Endodermal cell (in vitro differentiated cells): ENCODE data around the gene SERTAD1. TPM values are rescaled to one million over a fixed set of nuclear protein-coding genes. Genes with fewer than 3 reads are reported as not detected.

Source experiments
- DNase-seq: peaks from one replicate; pipeline ENCODE4 v3.0.0-alpha.2; 2017
- H3K27ac ChIP-seq: 2 replicates; pipeline ENCODE4 v1.5.1; 2013; ENCODE audit warnings: mild to moderate bottlenecking, low read depth, low read length, moderate library complexity
- H3K27me3 ChIP-seq: 2 replicates; pipeline ENCODE4 v1.6.1; 2013; ENCODE audit warnings: mild to moderate bottlenecking, low read length, moderate library complexity; ENCODE audit not compliant: insufficient read depth, control insufficient read depth, poor library complexity, severe bottlenecking
- H3K36me3 ChIP-seq: 2 replicates; pipeline ENCODE4 v1.7.0; 2013; ENCODE audit warnings: mild to moderate bottlenecking, low read length, moderate library complexity; ENCODE audit not compliant: control insufficient read depth, insufficient read depth
- H3K4me1 ChIP-seq: one replicate; pipeline ENCODE4 v1.7.0; 2013; ENCODE audit warnings: low read length; ENCODE audit not compliant: control insufficient read depth, insufficient read depth
- H3K4me3 ChIP-seq: 2 replicates; pipeline ENCODE4 v1.5.1; 2013; ENCODE audit warnings: mild to moderate bottlenecking, low read length, moderate library complexity
- H3K9ac ChIP-seq: 2 replicates; pipeline ENCODE4 v1.6.1; 2013; ENCODE audit warnings: mild to moderate bottlenecking, low read length, moderate library complexity; ENCODE audit not compliant: poor library complexity, severe bottlenecking; ENCODE audit errors: extremely low read depth
- H3K9me3 ChIP-seq: 2 replicates; pipeline ENCODE4 v1.6.1; 2013; ENCODE audit warnings: mild to moderate bottlenecking, low read length, moderate library complexity; ENCODE audit not compliant: control insufficient read depth
- H3K27ac Mint-ChIP-seq: 2 replicates; pipeline ENCODE4 v1.8.0; 2020; ENCODE audit warnings: mixed read lengths
- H3K27me3 Mint-ChIP-seq: 2 replicates; pipeline ENCODE4 v1.8.0; 2021; ENCODE audit warnings: mild to moderate bottlenecking, mixed read lengths; ENCODE audit not compliant: insufficient read depth
- H3K36me3 Mint-ChIP-seq: 2 replicates; pipeline ENCODE4 v1.8.0; 2020; ENCODE audit warnings: low read depth, mixed read lengths
- H3K4me1 Mint-ChIP-seq: 2 replicates; pipeline ENCODE4 v1.8.0; 2020; ENCODE audit warnings: mixed read lengths
- H3K4me3 Mint-ChIP-seq: 2 replicates; pipeline ENCODE4 v1.8.0; 2020; ENCODE audit warnings: mild to moderate bottlenecking, moderate library complexity, mixed read lengths
- H3K9me3 Mint-ChIP-seq: 2 replicates; pipeline ENCODE4 v1.8.0; 2020; ENCODE audit warnings: mild to moderate bottlenecking, mixed read lengths
- WGBS, 2 experiments: methylation state at CpG; one replicate each; pipeline versions ENCODE4 v1.1.5 to v1.1.7; 2013; ENCODE audit warnings: missing lambda C conversion rate in 2 of 2, mixed read lengths in 1 of 2; ENCODE audit not compliant: insufficient coverage in 1 of 2, insufficient read length in 1 of 2; 5-methylcytosine and 5-hydroxymethylcytosine counted together
- total RNA-seq, 2 donors: library from RNA; stranded (reverse); fragmentation: NEBNext Ultra II Directional in 1 of 2; extraction: Animal tissue kit (Norgen Biotek cat#: 25700) in 1 of 2; gene quantifications; 2 replicates in 1 of 2; 3 replicates in 1 of 2; pipeline ENCODE4 v1.2.1, GENCODE V29; 2021
- TF ChIP-seq, protein P1 (sequence below): fragments of 200-600 bp; sonication (generic); conservative IDR thresholded peaks from 2 replicates; pipeline ENCODE4 v1.5.0; 2021; ENCODE audit warnings: antibody characterized with exemption, mild to moderate bottlenecking

The SERTAD1 gene
- total RNA-seq, 2 donors from 2014 or later: 4.0 to 4.5 TPM

DNA sequence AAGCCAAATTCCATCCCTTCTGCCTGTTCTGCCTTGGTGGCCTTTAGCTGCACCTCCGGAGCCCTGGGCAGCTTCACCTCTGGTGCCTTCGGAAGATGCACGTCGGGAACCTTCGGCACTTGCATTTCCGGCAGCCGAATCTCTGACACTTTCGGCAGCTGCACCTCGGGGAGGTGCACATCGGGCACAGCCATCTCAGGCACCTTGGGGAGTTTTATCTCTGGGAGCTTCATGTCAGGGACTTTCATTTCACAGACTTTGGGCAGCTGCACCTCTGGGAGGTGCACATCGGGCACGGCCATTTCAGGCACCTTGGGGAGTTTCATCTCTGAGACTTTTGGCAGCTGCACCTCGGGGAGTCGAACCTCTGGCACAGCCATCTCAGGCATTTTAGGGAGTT, 29.8 kb downstream of the SERTAD1 start:
- no peaks in the 10 kb centered on the region for H3K9me3 ChIP-seq
- Mint-ChIP-seq H3K4me3 (no peak overlapping the region), H3K4me1 (no peaks in the 10 kb centered on the region), H3K27ac (no peak overlapping the region), H3K36me3 (no peaks in the 10 kb centered on the region), H3K27me3 (peaks cover 43% of the 10 kb centered on the region), H3K9me3 (no peaks in the 10 kb centered on the region)
- no peak for DNase-seq
- no peak overlapping the region for H3K27ac ChIP-seq
- no peak overlapping the region for H3K9ac ChIP-seq
- TF ChIP-seq, protein P1, sequence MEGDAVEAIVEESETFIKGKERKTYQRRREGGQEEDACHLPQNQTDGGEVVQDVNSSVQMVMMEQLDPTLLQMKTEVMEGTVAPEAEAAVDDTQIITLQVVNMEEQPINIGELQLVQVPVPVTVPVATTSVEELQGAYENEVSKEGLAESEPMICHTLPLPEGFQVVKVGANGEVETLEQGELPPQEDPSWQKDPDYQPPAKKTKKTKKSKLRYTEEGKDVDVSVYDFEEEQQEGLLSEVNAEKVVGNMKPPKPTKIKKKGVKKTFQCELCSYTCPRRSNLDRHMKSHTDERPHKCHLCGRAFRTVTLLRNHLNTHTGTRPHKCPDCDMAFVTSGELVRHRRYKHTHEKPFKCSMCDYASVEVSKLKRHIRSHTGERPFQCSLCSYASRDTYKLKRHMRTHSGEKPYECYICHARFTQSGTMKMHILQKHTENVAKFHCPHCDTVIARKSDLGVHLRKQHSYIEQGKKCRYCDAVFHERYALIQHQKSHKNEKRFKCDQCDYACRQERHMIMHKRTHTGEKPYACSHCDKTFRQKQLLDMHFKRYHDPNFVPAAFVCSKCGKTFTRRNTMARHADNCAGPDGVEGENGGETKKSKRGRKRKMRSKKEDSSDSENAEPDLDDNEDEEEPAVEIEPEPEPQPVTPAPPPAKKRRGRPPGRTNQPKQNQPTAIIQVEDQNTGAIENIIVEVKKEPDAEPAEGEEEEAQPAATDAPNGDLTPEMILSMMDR: no peak
- no peaks in the 10 kb centered on the region for H3K27me3 ChIP-seq
- no peak overlapping the region for H3K4me3 ChIP-seq
- WGBS, 2 experiments: 93 to 94% methylated on average over 11 to 14 of the region's 14 CpGs
- H3K36me3 ChIP-seq: no peaks in the 10 kb centered on the region
- no peaks in the 10 kb centered on the region for H3K4me1 ChIP-seq

DNA sequence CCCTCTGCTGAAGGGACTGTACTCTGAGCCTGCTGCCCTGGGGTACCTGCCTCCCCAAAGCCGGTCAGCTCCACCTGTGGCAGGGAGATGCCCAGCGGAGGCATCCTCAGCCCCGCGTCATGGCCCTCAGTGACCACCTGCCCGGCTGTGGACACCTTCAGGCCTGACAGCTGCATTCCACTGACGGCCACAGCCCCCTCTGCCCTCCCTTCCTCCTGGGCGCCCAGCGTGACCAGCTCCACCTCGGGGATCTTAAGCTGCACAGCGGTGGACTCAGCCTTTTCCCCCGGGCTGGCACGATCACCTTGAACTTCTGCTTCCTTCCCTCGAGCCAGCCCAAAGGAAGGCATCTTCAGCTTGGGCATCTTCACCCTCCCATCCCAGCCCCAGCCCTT, 31.0 kb downstream of the SERTAD1 start:
- H3K27me3 ChIP-seq: no peaks in the 10 kb centered on the region
- no peak for DNase-seq
- Mint-ChIP-seq H3K27ac (no peak overlapping the region), H3K36me3 (no peaks in the 10 kb centered on the region), H3K9me3 (no peaks in the 10 kb centered on the region), H3K4me3 (no peak overlapping the region), H3K27me3 (peaks cover 36% of the 10 kb centered on the region), H3K4me1 (peaks cover 4% of the 10 kb centered on the region)
- TF ChIP-seq, protein P1: no peak
- H3K36me3 ChIP-seq: no peaks in the 10 kb centered on the region
- 81 to 85% methylated on average over 13 of the region's 13 CpGs for WGBS, 2 experiments
- H3K9me3 ChIP-seq: no peaks in the 10 kb centered on the region
- H3K4me3 ChIP-seq: no peak overlapping the region
- no peak overlapping the region for H3K9ac ChIP-seq
- H3K4me1 ChIP-seq: no peaks in the 10 kb centered on the region
- no peak overlapping the region for H3K27ac ChIP-seq

DNA sequence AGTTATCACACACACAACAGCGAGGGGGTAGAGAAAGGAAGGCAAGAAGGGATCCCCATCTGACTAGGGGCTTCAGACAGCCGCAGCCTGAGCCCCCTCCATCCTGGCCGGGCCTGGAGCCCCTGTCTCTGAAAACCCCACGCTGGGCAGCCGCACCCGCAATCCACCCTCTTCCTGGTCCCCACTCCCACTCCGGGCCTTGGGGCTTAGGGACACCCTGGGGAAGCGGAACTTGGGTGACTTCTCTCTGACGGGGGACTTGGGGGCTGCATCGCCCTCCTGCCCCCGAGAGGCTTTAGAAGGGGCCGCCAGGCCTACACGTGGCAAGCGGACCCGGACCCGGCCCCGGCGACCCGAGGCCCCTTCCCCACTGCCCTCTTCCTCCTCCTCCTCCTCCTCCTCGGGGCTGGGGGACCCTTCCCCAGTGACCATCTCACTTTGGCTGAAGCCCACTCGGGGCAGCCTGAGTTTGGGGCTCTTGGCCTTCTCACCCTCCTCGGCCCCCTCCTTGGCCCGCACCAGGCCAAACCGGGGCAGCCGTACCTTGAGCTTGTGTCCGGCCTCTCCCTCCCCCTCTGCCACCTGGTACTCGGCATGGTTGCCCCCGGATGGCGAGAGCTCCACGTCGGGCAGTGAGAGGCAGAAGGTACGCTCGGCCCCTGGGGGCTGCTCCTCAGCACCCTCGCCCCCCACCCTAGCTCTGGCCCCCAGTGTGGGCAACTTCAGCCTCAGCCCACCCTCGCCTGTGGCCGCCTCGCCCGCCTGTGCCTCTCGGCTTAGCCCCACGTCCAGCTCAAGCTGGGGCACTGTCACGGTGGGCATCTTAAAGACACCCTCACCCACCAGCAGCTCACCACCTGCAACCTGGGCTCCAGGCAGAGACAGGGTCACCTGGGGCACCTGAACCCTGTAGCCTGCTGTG, 31.6 kb downstream of the SERTAD1 start:
- Histone ChIP-seq H3K9me3 (no peaks in the 10 kb centered on the region), H3K9ac (no peak overlapping the region), H3K36me3 (no peaks in the 10 kb centered on the region), H3K27ac (no peak overlapping the region), H3K4me1 (no peaks in the 10 kb centered on the region), H3K27me3 (no peaks in the 10 kb centered on the region), H3K4me3 (no peak overlapping the region)
- TF ChIP-seq, protein P1: no peak
- Mint-ChIP-seq H3K27me3 (peaks cover 30% of the 10 kb centered on the region), H3K4me1 (peaks cover 4% of the 10 kb centered on the region), H3K4me3 (no peak overlapping the region), H3K27ac (no peak overlapping the region), H3K9me3 (no peaks in the 10 kb centered on the region), H3K36me3 (no peaks in the 10 kb centered on the region)
- 89 to 95% methylated on average over 16 to 41 of the region's 41 CpGs for WGBS, 2 experiments
- no peak for DNase-seq
